ENCODE results near the gene TMEM51. TPM values are rescaled to one million over a fixed set of nuclear protein-coding genes. Genes with fewer than 3 reads are reported as not detected.

Gene TMEM51
- total RNA-seq, 5 donors from 2014 or later (not counting 1 experiment from before 2014, with no cell fraction given): 0.23 to 0.26 TPM; not detected in 3

- H3K4me3 ChIP-seq (ENCODE audit: control insufficient read depth in 1 of 2, extremely low read depth in 1 of 2, low read length in 1 of 2): no peak overlapping the region
- no peaks in the 10 kb centered on the region for H3K9me3 ChIP-seq
- POLR2A ChIA-PET: no interaction called here
- ATAC-seq (replicated peaks in 1 of 4): no peak
- H3K27ac ChIP-seq (ENCODE audit: low read length): no peak overlapping the region
- peaks cover 0 to 19% of the 10 kb centered on the region in 2 experiments for H3K27me3 ChIP-seq (replicated peaks in 1 of 2; ENCODE audit: control insufficient read depth in 2 of 2, extremely low read depth in 1 of 2, insufficient read depth in 2 of 2, low read length in 1 of 2)
- CTCF ChIA-PET: no interaction called here
- H3K9me3 Mint-ChIP-seq: no peaks in the 10 kb centered on the region
- H3K4me1 Mint-ChIP-seq: peaks cover 17 to 28% (median 20%) of the 10 kb centered on the region in 3 donors
- peaks cover 19 to 24% of the 10 kb centered on the region in 2 donors for H3K27me3 Mint-ChIP-seq
- H3K4me3 Mint-ChIP-seq: no peak overlapping the region
- H3K36me3 ChIP-seq (ENCODE audit: control insufficient read depth in 2 of 2, extremely low read depth in 1 of 2, insufficient read depth in 1 of 2, low read length in 1 of 2): no peaks in the 10 kb centered on the region
- DNase-seq: no peak
- H3K36me3 Mint-ChIP-seq: no peaks in the 10 kb centered on the region
- no peak overlapping the region for H3K27ac Mint-ChIP-seq
- 86% methylated on average over 5 of the region's 7 CpGs for WGBS (ENCODE audit: insufficient coverage)
- peaks cover 3 to 20% of the 10 kb centered on the region in 2 experiments for H3K4me1 ChIP-seq (ENCODE audit: control insufficient read depth in 1 of 2, extremely low read depth in 1 of 2, insufficient read depth in 2 of 2, low read length in 2 of 2)
Measured at GRCh38 chr1:15159166-15159555, 5.6 kb downstream of the TMEM51 start.

GRCh38 chr1:15160626-15161025, 7.1 kb downstream of the TMEM51 start:
- ATAC-seq (replicated peaks in 1 of 4): no peak
- no peak overlapping the region for H3K27ac Mint-ChIP-seq
- Histone ChIP-seq H3K9me3 (no peaks in the 10 kb centered on the region), H3K27me3 (replicated peaks in 1 of 2; ENCODE audit: control insufficient read depth in 2 of 2, extremely low read depth in 1 of 2, insufficient read depth in 2 of 2, low read length in 1 of 2) (peaks cover 0 to 4% of the 10 kb centered on the region in 2 experiments), H3K36me3 (ENCODE audit: control insufficient read depth in 2 of 2, extremely low read depth in 1 of 2, insufficient read depth in 1 of 2, low read length in 1 of 2) (no peaks in the 10 kb centered on the region), H3K4me1 (ENCODE audit: control insufficient read depth in 1 of 2, extremely low read depth in 1 of 2, insufficient read depth in 2 of 2, low read length in 2 of 2) (peaks cover 0 to 13% of the 10 kb centered on the region in 2 experiments), H3K4me3 (ENCODE audit: control insufficient read depth in 1 of 2, extremely low read depth in 1 of 2, low read length in 1 of 2) (no peak overlapping the region), H3K27ac (ENCODE audit: low read length) (no peak overlapping the region)
- DNase-seq: no peak
- peaks cover 12 to 16% (median 13%) of the 10 kb centered on the region in 3 donors for H3K4me1 Mint-ChIP-seq
- 67% methylated on average over 6 of the region's 8 CpGs for WGBS (ENCODE audit: insufficient coverage)
- CTCF ChIA-PET: no interaction called here
- no peak overlapping the region for H3K4me3 Mint-ChIP-seq
- H3K9me3 Mint-ChIP-seq: no peaks in the 10 kb centered on the region
- no peaks in the 10 kb centered on the region for H3K36me3 Mint-ChIP-seq
- peaks cover 12 to 13% of the 10 kb centered on the region in 2 donors for H3K27me3 Mint-ChIP-seq
- POLR2A ChIA-PET: no interaction called here

- POLR2A ChIA-PET: no interaction called here
Measured at GRCh38 chr1:15167386-15167785, 13.8 kb downstream of the TMEM51 start.

GRCh38 chr1:15168479-15168878, 14.9 kb downstream of the TMEM51 start:
- H3K4me3 Mint-ChIP-seq: no peak overlapping the region
- POLR2A ChIA-PET: interaction anchor here in 1 of 2 donors (0.6 kb wide), 1 partner anchor 156 kb away, joined by 4 read pairs; no protein-coding TSS in a partner anchor
- no peaks in the 10 kb centered on the region for H3K9me3 Mint-ChIP-seq
- H3K4me1 Mint-ChIP-seq: peaks cover 0 to 9% (median 7%) of the 10 kb centered on the region in 3 donors
- H3K36me3 ChIP-seq (ENCODE audit: control insufficient read depth in 2 of 2, extremely low read depth in 1 of 2, insufficient read depth in 1 of 2, low read length in 1 of 2): no peaks in the 10 kb centered on the region
- H3K4me1 ChIP-seq (ENCODE audit: control insufficient read depth in 1 of 2, extremely low read depth in 1 of 2, insufficient read depth in 2 of 2, low read length in 2 of 2): no peaks in the 10 kb centered on the region
- H3K27ac ChIP-seq (ENCODE audit: low read length): no peak overlapping the region
- peaks cover 0 to 7% of the 10 kb centered on the region in 2 experiments for H3K27me3 ChIP-seq (replicated peaks in 1 of 2; ENCODE audit: control insufficient read depth in 2 of 2, extremely low read depth in 1 of 2, insufficient read depth in 2 of 2, low read length in 1 of 2)
- DNase-seq: no peak
- no peak overlapping the region for H3K4me3 ChIP-seq (ENCODE audit: control insufficient read depth in 1 of 2, extremely low read depth in 1 of 2, low read length in 1 of 2)
- peaks cover 16 to 30% of the 10 kb centered on the region in 2 donors for H3K27me3 Mint-ChIP-seq
- WGBS (ENCODE audit: insufficient coverage): 67% methylated on average over 1 of the region's 5 CpGs
- H3K36me3 Mint-ChIP-seq: no peaks in the 10 kb centered on the region
- CTCF ChIA-PET: interaction anchor here in 1 of 2 donors (0.7 kb wide), 1 partner anchor 899 kb away, joined by 4 read pairs; no protein-coding TSS in a partner anchor
- H3K9me3 ChIP-seq: no peaks in the 10 kb centered on the region
- no peak for ATAC-seq (replicated peaks in 1 of 4)
- no peak overlapping the region for H3K27ac Mint-ChIP-seq

More at GRCh38 chr1:15167386-15167785, 13.8 kb downstream of the TMEM51 start:
- ATAC-seq (replicated peaks in 1 of 4): no peak
- Histone ChIP-seq H3K4me3 (ENCODE audit: control insufficient read depth in 1 of 2, extremely low read depth in 1 of 2, low read length in 1 of 2) (no peak overlapping the region), H3K27ac (ENCODE audit: low read length) (no peak overlapping the region), H3K9me3 (no peaks in the 10 kb centered on the region), H3K4me1 (ENCODE audit: control insufficient read depth in 1 of 2, extremely low read depth in 1 of 2, insufficient read depth in 2 of 2, low read length in 2 of 2) (no peaks in the 10 kb centered on the region), H3K27me3 (replicated peaks in 1 of 2; ENCODE audit: control insufficient read depth in 2 of 2, extremely low read depth in 1 of 2, insufficient read depth in 2 of 2, low read length in 1 of 2) (peaks cover 0 to 7% of the 10 kb centered on the region in 2 experiments), H3K36me3 (ENCODE audit: control insufficient read depth in 2 of 2, extremely low read depth in 1 of 2, insufficient read depth in 1 of 2, low read length in 1 of 2) (no peaks in the 10 kb centered on the region)
- peaks cover 0 to 6% (median 3%) of the 10 kb centered on the region in 3 donors for H3K4me1 Mint-ChIP-seq
- no peak overlapping the region for H3K4me3 Mint-ChIP-seq
- no peaks in the 10 kb centered on the region for H3K9me3 Mint-ChIP-seq
- peaks cover 9 to 31% of the 10 kb centered on the region in 2 donors for H3K27me3 Mint-ChIP-seq
- CTCF ChIA-PET: no interaction called here
- WGBS (ENCODE audit: insufficient coverage): 83% methylated on average over 1 of the region's 3 CpGs
- no peaks in the 10 kb centered on the region for H3K36me3 Mint-ChIP-seq
- H3K27ac Mint-ChIP-seq: no peak overlapping the region
- no peak for DNase-seq

GRCh38 chr1:15170071-15170470, 16.5 kb downstream of the TMEM51 start:
- CTCF ChIA-PET: interaction anchor here in 1 of 2 donors (0.5 kb wide), 1 partner anchor 174 kb away, joined by 3 read pairs; no protein-coding TSS in a partner anchor
- DNase-seq: no peak
- no peaks in the 10 kb centered on the region for H3K36me3 ChIP-seq (ENCODE audit: control insufficient read depth in 2 of 2, extremely low read depth in 1 of 2, insufficient read depth in 1 of 2, low read length in 1 of 2)
- POLR2A ChIA-PET: no interaction called here
- H3K9me3 ChIP-seq: no peaks in the 10 kb centered on the region
- Mint-ChIP-seq H3K36me3 (no peaks in the 10 kb centered on the region), H3K4me1 (peaks cover 0 to 10% (median 9%) of the 10 kb centered on the region in 3 donors), H3K27me3 (peaks cover 16 to 29% of the 10 kb centered on the region in 2 donors), H3K4me3 (no peak overlapping the region), H3K27ac (no peak overlapping the region), H3K9me3 (no peaks in the 10 kb centered on the region)
- no peak overlapping the region for H3K4me3 ChIP-seq (ENCODE audit: control insufficient read depth in 1 of 2, extremely low read depth in 1 of 2, low read length in 1 of 2)
- H3K4me1 ChIP-seq (ENCODE audit: control insufficient read depth in 1 of 2, extremely low read depth in 1 of 2, insufficient read depth in 2 of 2, low read length in 2 of 2): no peaks in the 10 kb centered on the region
- no peak for ATAC-seq (replicated peaks in 1 of 4)
- H3K27ac ChIP-seq (ENCODE audit: low read length): no peak overlapping the region
- peaks cover 0 to 11% of the 10 kb centered on the region in 2 experiments for H3K27me3 ChIP-seq (replicated peaks in 1 of 2; ENCODE audit: control insufficient read depth in 2 of 2, extremely low read depth in 1 of 2, insufficient read depth in 2 of 2, low read length in 1 of 2)
- 100% methylated on average over 3 of the region's 7 CpGs for WGBS (ENCODE audit: insufficient coverage)

- DNase-seq (no peak), ATAC-seq (replicated peaks in 1 of 4) (no peak)
- no peak overlapping the region for H3K27ac Mint-ChIP-seq
- Histone ChIP-seq H3K36me3 (ENCODE audit: control insufficient read depth in 2 of 2, extremely low read depth in 1 of 2, insufficient read depth in 1 of 2, low read length in 1 of 2) (no peaks in the 10 kb centered on the region), H3K4me3 (ENCODE audit: control insufficient read depth in 1 of 2, extremely low read depth in 1 of 2, low read length in 1 of 2) (no peak overlapping the region), H3K27me3 (replicated peaks in 1 of 2; ENCODE audit: control insufficient read depth in 2 of 2, extremely low read depth in 1 of 2, insufficient read depth in 2 of 2, low read length in 1 of 2) (peaks cover 0 to 10% of the 10 kb centered on the region in 2 experiments), H3K27ac (ENCODE audit: low read length) (no peak overlapping the region), H3K9me3 (no peaks in the 10 kb centered on the region), H3K4me1 (ENCODE audit: control insufficient read depth in 1 of 2, extremely low read depth in 1 of 2, insufficient read depth in 2 of 2, low read length in 2 of 2) (no peaks in the 10 kb centered on the region)
- H3K9me3 Mint-ChIP-seq: no peaks in the 10 kb centered on the region
- CTCF ChIA-PET: no interaction called here
- H3K27me3 Mint-ChIP-seq: peaks cover 22 to 35% of the 10 kb centered on the region in 2 donors
- H3K4me3 Mint-ChIP-seq: no peak overlapping the region
- peaks cover 0 to 10% (median 9%) of the 10 kb centered on the region in 3 donors for H3K4me1 Mint-ChIP-seq
- WGBS (ENCODE audit: insufficient coverage): 76% methylated on average over 14 of the region's 15 CpGs
- no peaks in the 10 kb centered on the region for H3K36me3 Mint-ChIP-seq
- POLR2A ChIA-PET: no interaction called here
Measured at GRCh38 chr1:15171271-15171908, 17.8 kb downstream of the TMEM51 start.

Measured in T-cell (primary cell).